ENCODE measurements around the gene CPB2.

DNA sequence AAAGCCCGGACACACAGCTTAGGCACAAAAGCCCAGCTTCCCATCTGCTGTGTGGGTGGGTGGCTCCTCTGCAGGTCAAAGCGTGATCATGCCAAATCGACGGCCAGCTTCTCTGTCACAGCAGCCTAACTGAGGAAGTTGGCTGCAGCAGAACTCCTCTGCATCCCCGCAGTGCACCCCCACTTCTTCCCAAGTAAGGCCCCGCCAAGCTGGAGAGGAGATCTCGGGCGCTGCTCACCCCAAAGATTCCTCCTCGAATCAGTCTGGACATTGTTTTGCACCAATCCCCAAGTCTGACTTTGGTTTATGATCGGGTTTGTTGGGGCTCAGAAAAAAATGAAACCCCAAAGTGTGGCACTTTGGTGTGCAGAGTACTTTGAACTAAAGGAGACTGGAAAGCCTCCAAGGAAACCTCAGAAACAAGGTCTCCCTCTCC lies 19.7 kb upstream of the CPB2 start:
- TF ChIP-seq JUN (IDR thresholded peaks at IDR 0.05; ENCODE audit: borderline replicate concordance, low read depth, low read length) (no peak), JUN (CRISPR knock-in tag; IDR thresholded peaks at IDR 0.05; ENCODE audit: borderline replicate concordance) (no peak), HDAC3 (IDR thresholded peaks at IDR 0.05; ENCODE audit: borderline replicate concordance, partially characterized antibody) (no peak), POLR2AphosphoS5 (IDR thresholded peaks at IDR 0.05; ENCODE audit: control insufficient read depth, insufficient read depth, low read depth, low read length) (peak; percentile 14; the same call in 1 of the 2 replicates), YBX1 (IDR thresholded peaks at IDR 0.05) (no peak), CBFB (CRISPR knock-in tag; IDR thresholded peaks at IDR 0.05) (no peak), KDM5B (IDR thresholded peaks at IDR 0.05; ENCODE audit: insufficient replicate concordance, low read depth, low read length) (no peak), NFE2L1 (tag; IDR thresholded peaks at IDR 0.05; ENCODE audit: borderline replicate concordance, low read depth) (no peak), ZZZ3 (IDR thresholded peaks at IDR 0.05) (no peak), ZNF165 (CRISPR knock-in tag; IDR thresholded peaks at IDR 0.05; ENCODE audit: borderline replicate concordance) (no peak)
- TF ChIP-seq, protein P1, sequence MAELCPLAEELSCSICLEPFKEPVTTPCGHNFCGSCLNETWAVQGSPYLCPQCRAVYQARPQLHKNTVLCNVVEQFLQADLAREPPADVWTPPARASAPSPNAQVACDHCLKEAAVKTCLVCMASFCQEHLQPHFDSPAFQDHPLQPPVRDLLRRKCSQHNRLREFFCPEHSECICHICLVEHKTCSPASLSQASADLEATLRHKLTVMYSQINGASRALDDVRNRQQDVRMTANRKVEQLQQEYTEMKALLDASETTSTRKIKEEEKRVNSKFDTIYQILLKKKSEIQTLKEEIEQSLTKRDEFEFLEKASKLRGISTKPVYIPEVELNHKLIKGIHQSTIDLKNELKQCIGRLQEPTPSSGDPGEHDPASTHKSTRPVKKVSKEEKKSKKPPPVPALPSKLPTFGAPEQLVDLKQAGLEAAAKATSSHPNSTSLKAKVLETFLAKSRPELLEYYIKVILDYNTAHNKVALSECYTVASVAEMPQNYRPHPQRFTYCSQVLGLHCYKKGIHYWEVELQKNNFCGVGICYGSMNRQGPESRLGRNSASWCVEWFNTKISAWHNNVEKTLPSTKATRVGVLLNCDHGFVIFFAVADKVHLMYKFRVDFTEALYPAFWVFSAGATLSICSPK (IDR thresholded peaks at IDR 0.05; ENCODE audit: borderline replicate concordance), result no peak
- TF ChIP-seq, protein P2, sequence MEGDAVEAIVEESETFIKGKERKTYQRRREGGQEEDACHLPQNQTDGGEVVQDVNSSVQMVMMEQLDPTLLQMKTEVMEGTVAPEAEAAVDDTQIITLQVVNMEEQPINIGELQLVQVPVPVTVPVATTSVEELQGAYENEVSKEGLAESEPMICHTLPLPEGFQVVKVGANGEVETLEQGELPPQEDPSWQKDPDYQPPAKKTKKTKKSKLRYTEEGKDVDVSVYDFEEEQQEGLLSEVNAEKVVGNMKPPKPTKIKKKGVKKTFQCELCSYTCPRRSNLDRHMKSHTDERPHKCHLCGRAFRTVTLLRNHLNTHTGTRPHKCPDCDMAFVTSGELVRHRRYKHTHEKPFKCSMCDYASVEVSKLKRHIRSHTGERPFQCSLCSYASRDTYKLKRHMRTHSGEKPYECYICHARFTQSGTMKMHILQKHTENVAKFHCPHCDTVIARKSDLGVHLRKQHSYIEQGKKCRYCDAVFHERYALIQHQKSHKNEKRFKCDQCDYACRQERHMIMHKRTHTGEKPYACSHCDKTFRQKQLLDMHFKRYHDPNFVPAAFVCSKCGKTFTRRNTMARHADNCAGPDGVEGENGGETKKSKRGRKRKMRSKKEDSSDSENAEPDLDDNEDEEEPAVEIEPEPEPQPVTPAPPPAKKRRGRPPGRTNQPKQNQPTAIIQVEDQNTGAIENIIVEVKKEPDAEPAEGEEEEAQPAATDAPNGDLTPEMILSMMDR (IDR thresholded peaks at IDR 0.05 in 2 of 3, conservative IDR thresholded peaks at IDR 0.05 in 1 of 3; ENCODE audit: insufficient read depth in 2 of 3, low read depth in 1 of 3, low read length in 3 of 3), result no peak
- TF ChIP-seq, protein P3, sequence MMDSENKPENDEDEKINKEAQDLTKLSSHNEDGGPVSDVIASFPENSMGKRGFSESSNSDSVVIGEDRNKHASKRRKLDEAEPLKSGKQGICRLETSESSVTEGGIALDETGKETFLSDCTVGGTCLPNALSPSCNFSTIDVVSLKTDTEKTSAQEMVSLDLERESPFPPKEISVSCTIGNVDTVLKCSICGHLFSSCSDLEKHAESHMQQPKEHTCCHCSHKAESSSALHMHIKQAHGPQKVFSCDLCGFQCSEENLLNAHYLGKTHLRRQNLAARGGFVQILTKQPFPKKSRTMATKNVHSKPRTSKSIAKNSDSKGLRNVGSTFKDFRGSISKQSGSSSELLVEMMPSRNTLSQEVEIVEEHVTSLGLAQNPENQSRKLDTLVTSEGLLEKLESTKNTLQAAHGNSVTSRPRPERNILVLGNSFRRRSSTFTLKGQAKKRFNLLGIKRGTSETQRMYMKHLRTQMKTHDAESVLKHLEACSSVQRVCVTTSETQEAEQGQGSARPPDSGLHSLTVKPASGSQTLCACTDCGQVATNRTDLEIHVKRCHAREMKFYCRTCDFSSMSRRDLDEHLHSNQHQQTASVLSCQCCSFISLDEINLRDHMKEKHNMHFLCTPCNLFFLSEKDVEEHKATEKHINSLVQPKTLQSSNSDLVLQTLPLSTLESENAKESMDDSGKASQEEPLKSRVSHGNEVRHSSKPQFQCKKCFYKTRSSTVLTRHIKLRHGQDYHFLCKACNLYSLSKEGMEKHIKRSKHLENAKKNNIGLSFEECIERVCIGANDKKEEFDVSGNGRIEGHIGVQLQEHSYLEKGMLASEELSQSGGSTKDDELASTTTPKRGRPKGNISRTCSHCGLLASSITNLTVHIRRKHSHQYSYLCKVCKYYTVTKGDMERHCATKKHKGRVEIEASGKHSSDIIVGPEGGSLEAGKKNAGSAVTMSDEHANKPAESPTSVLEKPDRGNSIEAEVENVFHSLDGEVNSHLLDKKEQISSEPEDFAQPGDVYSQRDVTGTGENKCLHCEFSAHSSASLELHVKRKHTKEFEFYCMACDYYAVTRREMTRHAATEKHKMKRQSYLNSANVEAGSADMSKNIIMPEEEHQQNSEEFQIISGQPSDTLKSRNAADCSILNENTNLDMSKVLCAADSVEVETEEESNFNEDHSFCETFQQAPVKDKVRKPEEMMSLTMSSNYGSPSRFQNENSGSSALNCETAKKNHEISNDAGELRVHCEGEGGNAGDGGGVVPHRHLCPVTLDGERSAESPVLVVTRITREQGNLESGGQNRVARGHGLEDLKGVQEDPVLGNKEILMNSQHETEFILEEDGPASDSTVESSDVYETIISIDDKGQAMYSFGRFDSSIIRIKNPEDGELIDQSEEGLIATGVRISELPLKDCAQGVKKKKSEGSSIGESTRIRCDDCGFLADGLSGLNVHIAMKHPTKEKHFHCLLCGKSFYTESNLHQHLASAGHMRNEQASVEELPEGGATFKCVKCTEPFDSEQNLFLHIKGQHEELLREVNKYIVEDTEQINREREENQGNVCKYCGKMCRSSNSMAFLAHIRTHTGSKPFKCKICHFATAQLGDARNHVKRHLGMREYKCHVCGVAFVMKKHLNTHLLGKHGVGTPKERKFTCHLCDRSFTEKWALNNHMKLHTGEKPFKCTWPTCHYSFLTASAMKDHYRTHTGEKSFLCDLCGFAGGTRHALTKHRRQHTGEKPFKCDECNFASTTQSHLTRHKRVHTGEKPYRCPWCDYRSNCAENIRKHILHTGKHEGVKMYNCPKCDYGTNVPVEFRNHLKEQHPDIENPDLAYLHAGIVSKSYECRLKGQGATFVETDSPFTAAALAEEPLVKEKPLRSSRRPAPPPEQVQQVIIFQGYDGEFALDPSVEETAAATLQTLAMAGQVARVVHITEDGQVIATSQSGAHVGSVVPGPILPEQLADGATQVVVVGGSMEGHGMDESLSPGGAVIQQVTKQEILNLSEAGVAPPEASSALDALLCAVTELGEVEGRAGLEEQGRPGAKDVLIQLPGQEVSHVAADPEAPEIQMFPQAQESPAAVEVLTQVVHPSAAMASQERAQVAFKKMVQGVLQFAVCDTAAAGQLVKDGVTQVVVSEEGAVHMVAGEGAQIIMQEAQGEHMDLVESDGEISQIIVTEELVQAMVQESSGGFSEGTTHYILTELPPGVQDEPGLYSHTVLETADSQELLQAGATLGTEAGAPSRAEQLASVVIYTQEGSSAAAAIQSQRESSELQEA (IDR thresholded peaks at IDR 0.05; ENCODE audit: low read depth), result no peak
- TF ChIP-seq, protein P4, sequence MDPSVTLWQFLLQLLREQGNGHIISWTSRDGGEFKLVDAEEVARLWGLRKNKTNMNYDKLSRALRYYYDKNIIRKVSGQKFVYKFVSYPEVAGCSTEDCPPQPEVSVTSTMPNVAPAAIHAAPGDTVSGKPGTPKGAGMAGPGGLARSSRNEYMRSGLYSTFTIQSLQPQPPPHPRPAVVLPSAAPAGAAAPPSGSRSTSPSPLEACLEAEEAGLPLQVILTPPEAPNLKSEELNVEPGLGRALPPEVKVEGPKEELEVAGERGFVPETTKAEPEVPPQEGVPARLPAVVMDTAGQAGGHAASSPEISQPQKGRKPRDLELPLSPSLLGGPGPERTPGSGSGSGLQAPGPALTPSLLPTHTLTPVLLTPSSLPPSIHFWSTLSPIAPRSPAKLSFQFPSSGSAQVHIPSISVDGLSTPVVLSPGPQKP (CRISPR knock-in tag; IDR thresholded peaks at IDR 0.05), result no peak
- TF ChIP-seq, protein P5, sequence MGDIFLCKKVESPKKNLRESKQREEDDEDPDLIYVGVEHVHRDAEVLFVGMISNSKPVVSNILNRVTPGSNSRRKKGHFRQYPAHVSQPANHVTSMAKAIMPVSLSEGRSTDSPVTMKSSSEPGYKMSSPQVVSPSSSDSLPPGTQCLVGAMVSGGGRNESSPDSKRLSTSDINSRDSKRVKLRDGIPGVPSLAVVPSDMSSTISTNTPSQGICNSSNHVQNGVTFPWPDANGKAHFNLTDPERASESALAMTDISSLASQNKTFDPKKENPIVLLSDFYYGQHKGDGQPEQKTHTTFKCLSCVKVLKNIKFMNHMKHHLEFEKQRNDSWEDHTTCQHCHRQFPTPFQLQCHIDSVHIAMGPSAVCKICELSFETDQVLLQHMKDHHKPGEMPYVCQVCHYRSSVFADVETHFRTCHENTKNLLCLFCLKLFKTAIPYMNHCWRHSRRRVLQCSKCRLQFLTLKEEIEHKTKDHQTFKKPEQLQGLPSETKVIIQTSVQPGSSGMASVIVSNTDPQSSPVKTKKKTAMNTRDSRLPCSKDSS (IDR thresholded peaks at IDR 0.05; ENCODE audit: low read depth, partially characterized antibody), result no peak
